Measurements from ENCODE around the gene CDH4. TPM values are rescaled to one million over a fixed set of nuclear protein-coding genes. Genes with fewer than 3 reads are reported as not detected.

CDH4 gene
- polyA plus RNA-seq, 1 donor (not counting 4 experiments of a cell fraction or from before 2014, with no cell fraction given), result 2.2 TPM

DNA sequence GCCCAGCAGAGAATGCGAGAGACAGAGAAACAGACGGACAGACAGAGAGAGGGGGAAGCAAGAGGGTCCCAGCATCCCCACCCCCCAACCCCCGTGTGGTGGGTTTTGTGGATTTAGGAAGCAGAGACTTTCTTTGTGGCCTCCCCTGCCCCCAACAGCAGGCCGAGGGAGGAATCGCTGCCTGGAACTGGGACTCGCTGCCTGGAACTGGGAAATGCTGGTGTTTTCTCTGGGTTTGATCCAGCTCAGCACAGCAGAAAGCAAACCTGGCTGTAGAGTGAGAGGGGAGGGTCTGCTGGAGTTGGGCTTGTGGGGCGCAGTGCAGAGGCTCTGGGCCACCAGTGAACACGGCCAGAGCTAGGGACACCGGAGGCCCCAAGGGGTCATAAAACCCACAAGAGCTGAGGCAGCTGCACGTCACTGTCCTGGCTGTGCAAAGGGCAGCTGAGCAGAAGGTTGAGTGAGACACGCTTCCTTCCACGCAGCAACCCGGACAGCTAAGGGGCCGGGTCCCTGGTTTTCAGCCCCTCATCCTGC is 631.9 kb downstream of the CDH4 start:
- Histone ChIP-seq H3K9me1 (ENCODE audit: control insufficient read depth, extremely low read depth, insufficient read depth, low read length) (no peaks in the 10 kb centered on the region), H3K36me3 (ENCODE audit: control insufficient read depth in 2 of 2, extremely low read depth in 1 of 2, insufficient read depth in 2 of 2, low read length in 2 of 2) (no peaks in the 10 kb centered on the region), H3K4me3 (ENCODE audit: control insufficient read depth in 2 of 3, extremely low read depth in 1 of 3, insufficient read depth in 2 of 3, low read depth in 1 of 3, low read length in 3 of 3) (no peak overlapping the region), H4K20me1 (ENCODE audit: control insufficient read depth, extremely low read depth, insufficient read depth, low read length) (peaks cover 7% of the 10 kb centered on the region), H3K79me2 (ENCODE audit: control insufficient read depth, insufficient read depth, low read length) (no peaks in the 10 kb centered on the region), H3K27me3 (ENCODE audit: control insufficient read depth, extremely low read depth, insufficient read depth, low read length) (peaks cover 13% of the 10 kb centered on the region), H3K9ac (ENCODE audit: control insufficient read depth, extremely low read depth, insufficient read depth, low read length) (no peak overlapping the region), H2AFZ (ENCODE audit: control insufficient read depth, low read length) (no peak overlapping the region), H3K4me2 (ENCODE audit: control insufficient read depth, extremely low read depth, insufficient read depth, low read depth, low read length) (no peak overlapping the region), H3K27ac (ENCODE audit: control insufficient read depth, insufficient read depth, low read length) (no peak overlapping the region), H3K4me1 (ENCODE audit: control insufficient read depth, extremely low read depth, insufficient read depth, low read length) (no peaks in the 10 kb centered on the region), H3K9me3 (ENCODE audit: control insufficient read depth, low read depth, low read length) (no peaks in the 10 kb centered on the region)
- dilution Hi-C loops (cut with MboI; ENCODE audit: extremely low pct_ligation_motif_present, low sequenced_read_pairs), result no loop called here
- DNase-seq (ENCODE audit: low read depth, low spot score) (no peak), FAIRE-seq (no peak)
- TF ChIP-seq, protein P1, sequence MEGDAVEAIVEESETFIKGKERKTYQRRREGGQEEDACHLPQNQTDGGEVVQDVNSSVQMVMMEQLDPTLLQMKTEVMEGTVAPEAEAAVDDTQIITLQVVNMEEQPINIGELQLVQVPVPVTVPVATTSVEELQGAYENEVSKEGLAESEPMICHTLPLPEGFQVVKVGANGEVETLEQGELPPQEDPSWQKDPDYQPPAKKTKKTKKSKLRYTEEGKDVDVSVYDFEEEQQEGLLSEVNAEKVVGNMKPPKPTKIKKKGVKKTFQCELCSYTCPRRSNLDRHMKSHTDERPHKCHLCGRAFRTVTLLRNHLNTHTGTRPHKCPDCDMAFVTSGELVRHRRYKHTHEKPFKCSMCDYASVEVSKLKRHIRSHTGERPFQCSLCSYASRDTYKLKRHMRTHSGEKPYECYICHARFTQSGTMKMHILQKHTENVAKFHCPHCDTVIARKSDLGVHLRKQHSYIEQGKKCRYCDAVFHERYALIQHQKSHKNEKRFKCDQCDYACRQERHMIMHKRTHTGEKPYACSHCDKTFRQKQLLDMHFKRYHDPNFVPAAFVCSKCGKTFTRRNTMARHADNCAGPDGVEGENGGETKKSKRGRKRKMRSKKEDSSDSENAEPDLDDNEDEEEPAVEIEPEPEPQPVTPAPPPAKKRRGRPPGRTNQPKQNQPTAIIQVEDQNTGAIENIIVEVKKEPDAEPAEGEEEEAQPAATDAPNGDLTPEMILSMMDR (optimal IDR thresholded peaks at IDR 0.05 in 1 of 3, IDR thresholded peaks at IDR 0.05 in 1 of 3, conservative IDR thresholded peaks at IDR 0.05 in 1 of 3; ENCODE audit: extremely low read depth in 1 of 3, insufficient read depth in 2 of 3, low read length in 3 of 3), result no peak
- no peak for TF ChIP-seq EZH2 (IDR thresholded peaks at IDR 0.05; ENCODE audit: low read length)

DNA sequence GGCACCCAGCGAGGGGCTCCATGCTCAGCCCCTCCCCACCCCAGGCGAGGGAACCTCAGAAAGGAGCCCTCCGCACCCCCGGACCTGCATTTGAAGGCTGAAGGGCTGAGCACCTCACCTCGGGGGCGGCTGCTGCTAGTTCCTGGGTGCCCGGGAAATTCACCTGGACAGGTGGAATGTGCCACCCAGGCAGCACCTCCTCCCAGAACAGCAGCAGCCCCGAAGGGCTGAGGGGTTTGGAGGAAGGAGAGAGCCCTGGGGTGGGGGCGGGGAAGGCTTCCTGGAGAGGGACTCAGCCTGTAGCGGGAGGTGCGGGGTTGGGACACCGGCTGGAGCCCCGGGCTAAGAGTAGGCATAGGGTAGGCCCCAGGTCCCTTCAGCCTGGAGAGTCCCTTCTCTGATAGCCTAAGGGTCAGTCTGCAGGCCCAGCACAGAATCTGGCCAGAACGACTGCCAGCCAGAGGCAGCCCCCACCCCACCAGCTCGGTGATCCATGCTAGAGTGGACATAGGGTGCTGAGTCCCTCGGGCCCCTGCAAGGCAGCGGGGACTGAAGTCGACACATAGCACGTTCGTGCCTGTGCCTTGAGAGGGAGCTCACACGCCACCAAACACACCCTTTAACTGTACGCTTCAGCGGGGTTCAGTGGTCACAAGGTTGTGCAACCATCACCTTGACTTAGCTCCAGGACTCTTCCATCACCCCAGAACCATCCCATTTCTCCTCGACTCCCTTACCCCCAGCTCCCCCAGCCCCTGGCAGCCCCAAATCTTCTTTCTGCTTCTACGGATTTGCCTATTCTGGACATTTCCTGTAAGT is 632.7 kb downstream of the CDH4 start:
- peaks cover 13% of the 10 kb centered on the region for H3K27me3 ChIP-seq (ENCODE audit: control insufficient read depth, extremely low read depth, insufficient read depth, low read length)
- TF ChIP-seq, protein P1 (optimal IDR thresholded peaks at IDR 0.05 in 1 of 3, IDR thresholded peaks at IDR 0.05 in 1 of 3, conservative IDR thresholded peaks at IDR 0.05 in 1 of 3; ENCODE audit: extremely low read depth in 1 of 3, insufficient read depth in 2 of 3, low read length in 3 of 3), result no peak
- no peak for TF ChIP-seq EZH2 (IDR thresholded peaks at IDR 0.05; ENCODE audit: low read length)
- dilution Hi-C loops (cut with MboI; ENCODE audit: extremely low pct_ligation_motif_present, low sequenced_read_pairs), result no loop called here

More for the DNA sequence above, 632.7 kb downstream of the CDH4 start:
- Histone ChIP-seq H3K36me3 (ENCODE audit: control insufficient read depth in 2 of 2, extremely low read depth in 1 of 2, insufficient read depth in 2 of 2, low read length in 2 of 2) (no peaks in the 10 kb centered on the region), H3K27ac (ENCODE audit: control insufficient read depth, insufficient read depth, low read length) (no peak overlapping the region), H2AFZ (ENCODE audit: control insufficient read depth, low read length) (no peak overlapping the region), H3K4me3 (ENCODE audit: control insufficient read depth in 2 of 3, extremely low read depth in 1 of 3, insufficient read depth in 2 of 3, low read depth in 1 of 3, low read length in 3 of 3) (no peak overlapping the region), H3K4me1 (ENCODE audit: control insufficient read depth, extremely low read depth, insufficient read depth, low read length) (no peaks in the 10 kb centered on the region), H3K9ac (ENCODE audit: control insufficient read depth, extremely low read depth, insufficient read depth, low read length) (no peak overlapping the region), H4K20me1 (ENCODE audit: control insufficient read depth, extremely low read depth, insufficient read depth, low read length) (peaks cover 7% of the 10 kb centered on the region), H3K9me3 (ENCODE audit: control insufficient read depth, low read depth, low read length) (peaks cover 2% of the 10 kb centered on the region), H3K9me1 (ENCODE audit: control insufficient read depth, extremely low read depth, insufficient read depth, low read length) (no peaks in the 10 kb centered on the region), H3K79me2 (ENCODE audit: control insufficient read depth, insufficient read depth, low read length) (no peaks in the 10 kb centered on the region), H3K4me2 (ENCODE audit: control insufficient read depth, extremely low read depth, insufficient read depth, low read depth, low read length) (no peak overlapping the region)
- no peak for DNase-seq (ENCODE audit: low read depth, low spot score)
- FAIRE-seq, result no peak

All from keratinocyte (primary cell).